Endodermal cell (in vitro differentiated cells): ENCODE data around the gene ITIH1. TPM values are rescaled to one million over a fixed set of nuclear protein-coding genes. Genes with fewer than 3 reads are reported as not detected.

Source experiments
- DNase-seq: peaks from one replicate; pipeline ENCODE4 v3.0.0-alpha.2; 2017
- H3K27ac ChIP-seq: 2 replicates; pipeline ENCODE4 v1.5.1; 2013; ENCODE audit warnings: mild to moderate bottlenecking, low read depth, low read length, moderate library complexity
- H3K27me3 ChIP-seq: 2 replicates; pipeline ENCODE4 v1.6.1; 2013; ENCODE audit warnings: mild to moderate bottlenecking, low read length, moderate library complexity; ENCODE audit not compliant: insufficient read depth, control insufficient read depth, poor library complexity, severe bottlenecking
- H3K36me3 ChIP-seq: 2 replicates; pipeline ENCODE4 v1.7.0; 2013; ENCODE audit warnings: mild to moderate bottlenecking, low read length, moderate library complexity; ENCODE audit not compliant: control insufficient read depth, insufficient read depth
- H3K4me1 ChIP-seq: one replicate; pipeline ENCODE4 v1.7.0; 2013; ENCODE audit warnings: low read length; ENCODE audit not compliant: control insufficient read depth, insufficient read depth
- H3K4me3 ChIP-seq: 2 replicates; pipeline ENCODE4 v1.5.1; 2013; ENCODE audit warnings: mild to moderate bottlenecking, low read length, moderate library complexity
- H3K9ac ChIP-seq: 2 replicates; pipeline ENCODE4 v1.6.1; 2013; ENCODE audit warnings: mild to moderate bottlenecking, low read length, moderate library complexity; ENCODE audit not compliant: poor library complexity, severe bottlenecking; ENCODE audit errors: extremely low read depth
- H3K9me3 ChIP-seq: 2 replicates; pipeline ENCODE4 v1.6.1; 2013; ENCODE audit warnings: mild to moderate bottlenecking, low read length, moderate library complexity; ENCODE audit not compliant: control insufficient read depth
- H3K27ac Mint-ChIP-seq: 2 replicates; pipeline ENCODE4 v1.8.0; 2020; ENCODE audit warnings: mixed read lengths
- H3K27me3 Mint-ChIP-seq: 2 replicates; pipeline ENCODE4 v1.8.0; 2021; ENCODE audit warnings: mild to moderate bottlenecking, mixed read lengths; ENCODE audit not compliant: insufficient read depth
- H3K36me3 Mint-ChIP-seq: 2 replicates; pipeline ENCODE4 v1.8.0; 2020; ENCODE audit warnings: low read depth, mixed read lengths
- H3K4me1 Mint-ChIP-seq: 2 replicates; pipeline ENCODE4 v1.8.0; 2020; ENCODE audit warnings: mixed read lengths
- H3K4me3 Mint-ChIP-seq: 2 replicates; pipeline ENCODE4 v1.8.0; 2020; ENCODE audit warnings: mild to moderate bottlenecking, moderate library complexity, mixed read lengths
- H3K9me3 Mint-ChIP-seq: 2 replicates; pipeline ENCODE4 v1.8.0; 2020; ENCODE audit warnings: mild to moderate bottlenecking, mixed read lengths
- WGBS, 2 experiments: methylation state at CpG; one replicate each; pipeline versions ENCODE4 v1.1.5 to v1.1.7; 2013; ENCODE audit warnings: missing lambda C conversion rate in 2 of 2, mixed read lengths in 1 of 2; ENCODE audit not compliant: insufficient coverage in 1 of 2, insufficient read length in 1 of 2; 5-methylcytosine and 5-hydroxymethylcytosine counted together
- total RNA-seq, 2 donors: library from RNA; stranded (reverse); fragmentation: NEBNext Ultra II Directional in 1 of 2; extraction: Animal tissue kit (Norgen Biotek cat#: 25700) in 1 of 2; gene quantifications; 2 replicates in 1 of 2; 3 replicates in 1 of 2; pipeline ENCODE4 v1.2.1, GENCODE V29; 2021
- TF ChIP-seq, protein P1 (sequence below): fragments of 200-600 bp; sonication (generic); conservative IDR thresholded peaks from 2 replicates; pipeline ENCODE4 v1.5.0; 2021; ENCODE audit warnings: antibody characterized with exemption, mild to moderate bottlenecking

The ITIH1 gene
- total RNA-seq, 2 donors from 2014 or later = not detected

DNA sequence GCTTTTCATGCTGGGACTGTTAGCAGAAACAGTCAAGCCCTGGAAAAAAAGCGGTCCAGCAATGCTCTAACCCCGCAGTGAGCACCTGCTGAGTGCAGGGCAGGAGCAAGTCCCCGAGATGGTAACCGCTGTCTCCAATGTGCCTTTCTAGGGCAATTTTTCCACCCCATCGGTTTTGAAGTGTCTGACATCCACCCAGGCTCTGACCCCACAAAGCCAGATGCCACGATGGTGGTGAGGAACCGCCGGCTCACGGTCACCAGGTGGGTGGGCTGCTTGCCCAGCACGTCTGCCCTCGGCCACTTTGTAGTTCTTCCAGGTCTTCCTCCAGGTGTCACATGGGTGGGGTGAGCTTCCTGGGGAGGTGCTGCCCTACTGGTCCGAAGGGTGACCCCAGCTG lies 14.0 kb downstream of the ITIH1 start:
- H3K36me3 ChIP-seq = no peaks in the 10 kb centered on the region
- 90% methylated on average over 8 to 12 of the region's 12 CpGs for WGBS, 2 experiments
- no peaks in the 10 kb centered on the region for H3K4me1 Mint-ChIP-seq
- no peaks in the 10 kb centered on the region for H3K27me3 Mint-ChIP-seq
- TF ChIP-seq, protein P1, sequence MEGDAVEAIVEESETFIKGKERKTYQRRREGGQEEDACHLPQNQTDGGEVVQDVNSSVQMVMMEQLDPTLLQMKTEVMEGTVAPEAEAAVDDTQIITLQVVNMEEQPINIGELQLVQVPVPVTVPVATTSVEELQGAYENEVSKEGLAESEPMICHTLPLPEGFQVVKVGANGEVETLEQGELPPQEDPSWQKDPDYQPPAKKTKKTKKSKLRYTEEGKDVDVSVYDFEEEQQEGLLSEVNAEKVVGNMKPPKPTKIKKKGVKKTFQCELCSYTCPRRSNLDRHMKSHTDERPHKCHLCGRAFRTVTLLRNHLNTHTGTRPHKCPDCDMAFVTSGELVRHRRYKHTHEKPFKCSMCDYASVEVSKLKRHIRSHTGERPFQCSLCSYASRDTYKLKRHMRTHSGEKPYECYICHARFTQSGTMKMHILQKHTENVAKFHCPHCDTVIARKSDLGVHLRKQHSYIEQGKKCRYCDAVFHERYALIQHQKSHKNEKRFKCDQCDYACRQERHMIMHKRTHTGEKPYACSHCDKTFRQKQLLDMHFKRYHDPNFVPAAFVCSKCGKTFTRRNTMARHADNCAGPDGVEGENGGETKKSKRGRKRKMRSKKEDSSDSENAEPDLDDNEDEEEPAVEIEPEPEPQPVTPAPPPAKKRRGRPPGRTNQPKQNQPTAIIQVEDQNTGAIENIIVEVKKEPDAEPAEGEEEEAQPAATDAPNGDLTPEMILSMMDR = no peak
- DNase-seq = no peak
- no peak overlapping the region for H3K4me3 ChIP-seq
- no peaks in the 10 kb centered on the region for H3K27me3 ChIP-seq
- H3K27ac ChIP-seq = no peak overlapping the region
- H3K27ac Mint-ChIP-seq = no peak overlapping the region
- H3K9me3 ChIP-seq = no peaks in the 10 kb centered on the region
- H3K4me1 ChIP-seq = no peaks in the 10 kb centered on the region
- no peaks in the 10 kb centered on the region for H3K36me3 Mint-ChIP-seq
- no peaks in the 10 kb centered on the region for H3K9me3 Mint-ChIP-seq
- H3K4me3 Mint-ChIP-seq = no peak overlapping the region
- no peak overlapping the region for H3K9ac ChIP-seq

DNA sequence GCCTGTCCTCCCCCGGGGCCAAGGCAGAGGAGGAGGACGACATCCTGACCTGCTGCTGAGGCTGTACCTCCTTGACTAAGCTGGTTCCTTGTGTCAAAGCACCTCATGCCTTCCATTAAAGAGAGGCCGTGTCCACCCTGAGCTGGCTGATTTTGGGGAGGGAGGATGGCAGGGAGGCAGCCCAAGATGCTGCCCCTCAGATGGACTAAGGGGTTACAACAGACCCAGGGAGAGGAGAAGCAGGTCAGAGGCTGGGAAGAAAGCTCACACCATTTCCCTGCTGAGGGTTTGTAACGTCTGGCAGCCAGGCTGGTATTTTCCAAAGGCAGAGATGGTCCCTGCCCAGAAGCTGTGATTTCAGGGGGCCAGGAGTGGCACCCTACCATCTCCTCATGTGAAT lies 14.5 kb downstream of the ITIH1 start:
- Mint-ChIP-seq H3K9me3 (no peaks in the 10 kb centered on the region), H3K36me3 (no peaks in the 10 kb centered on the region), H3K4me3 (no peak overlapping the region), H3K27me3 (no peaks in the 10 kb centered on the region), H3K27ac (no peak overlapping the region), H3K4me1 (no peaks in the 10 kb centered on the region)
- no peak for DNase-seq
- Histone ChIP-seq H3K9me3 (no peaks in the 10 kb centered on the region), H3K9ac (no peak overlapping the region), H3K4me3 (no peak overlapping the region), H3K36me3 (no peaks in the 10 kb centered on the region), H3K27me3 (no peaks in the 10 kb centered on the region), H3K4me1 (no peaks in the 10 kb centered on the region), H3K27ac (no peak overlapping the region)
- WGBS, 2 experiments = 84 to 95% methylated on average over 4 of the region's 4 CpGs
- TF ChIP-seq, protein P1 = no peak

DNA sequence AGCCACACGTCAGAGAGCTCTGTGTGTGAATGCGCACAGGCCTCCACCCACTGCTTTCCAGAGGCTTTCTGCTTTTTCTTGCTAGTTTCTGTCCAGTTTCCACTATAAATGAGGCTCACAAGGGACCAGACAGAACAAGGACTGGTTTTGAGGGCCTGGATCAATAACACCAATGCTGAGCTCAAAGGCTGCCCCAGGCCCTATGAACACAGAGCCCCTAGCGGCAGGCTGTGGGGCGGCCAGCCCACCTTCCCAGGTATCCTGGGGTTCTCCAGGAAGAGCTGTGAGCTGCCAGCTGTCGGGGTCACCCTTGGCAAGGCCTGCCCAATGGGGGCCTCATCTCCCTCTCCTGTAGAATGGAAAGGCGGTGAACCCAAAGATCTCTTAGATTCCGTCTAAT lies 15.0 kb downstream of the ITIH1 start:
- DNase-seq = peak; percentile 82
- Mint-ChIP-seq H3K36me3 (no peaks in the 10 kb centered on the region), H3K27me3 (no peaks in the 10 kb centered on the region), H3K4me3 (no peak overlapping the region), H3K27ac (no peak overlapping the region), H3K4me1 (no peaks in the 10 kb centered on the region), H3K9me3 (no peaks in the 10 kb centered on the region)
- Histone ChIP-seq H3K27me3 (no peaks in the 10 kb centered on the region), H3K27ac (no peak overlapping the region), H3K9me3 (no peaks in the 10 kb centered on the region), H3K4me1 (no peaks in the 10 kb centered on the region), H3K9ac (no peak overlapping the region), H3K4me3 (no peak overlapping the region), H3K36me3 (no peaks in the 10 kb centered on the region)
- TF ChIP-seq, protein P1 = peak; percentile 77
- WGBS, 2 experiments = 79 to 81% methylated on average over 4 to 7 of the region's 7 CpGs
